Measurements from ENCODE around the gene IL27RA.

IL27RA gene

DNA sequence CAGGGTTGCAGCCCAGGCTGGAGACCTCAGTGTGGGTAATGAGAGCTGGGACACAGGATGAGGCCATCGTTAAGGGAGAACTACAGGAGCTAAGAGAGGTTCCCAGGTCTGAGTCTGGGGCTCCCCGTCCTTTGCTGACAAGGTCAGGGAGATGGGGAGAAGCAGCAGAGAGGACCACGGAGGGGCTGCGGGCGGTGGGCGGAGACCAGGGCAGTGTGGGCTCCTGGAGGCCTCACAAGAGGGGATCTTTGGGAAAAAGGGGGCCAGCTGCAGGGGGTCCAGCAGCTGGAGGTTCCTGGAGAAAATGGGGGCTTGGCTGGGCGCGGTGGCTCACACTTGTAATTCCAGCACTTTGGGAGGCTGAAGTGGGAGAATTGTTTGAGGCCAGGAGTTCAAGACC is 41.5 kb upstream of the IL27RA start:
- H3K27me3 ChIP-seq (ENCODE audit: insufficient read depth, low read length): no peaks in the 10 kb centered on the region
- no peaks in the 10 kb centered on the region for H3K9me3 ChIP-seq (ENCODE audit: insufficient read depth, low read depth, low read length)
- peaks cover 24% of the 10 kb centered on the region for H3K4me1 ChIP-seq (ENCODE audit: insufficient read depth, low read length)
- no peak overlapping the region for H3K9ac ChIP-seq (ENCODE audit: low read depth, low read length)
- H3K4me3 ChIP-seq (ENCODE audit: low read length): no peak overlapping the region
- no peak overlapping the region for H3K27ac ChIP-seq (ENCODE audit: low read length)
- peaks cover 11% of the 10 kb centered on the region for H3K36me3 ChIP-seq (ENCODE audit: insufficient read depth, low read depth, low read length)

DNA sequence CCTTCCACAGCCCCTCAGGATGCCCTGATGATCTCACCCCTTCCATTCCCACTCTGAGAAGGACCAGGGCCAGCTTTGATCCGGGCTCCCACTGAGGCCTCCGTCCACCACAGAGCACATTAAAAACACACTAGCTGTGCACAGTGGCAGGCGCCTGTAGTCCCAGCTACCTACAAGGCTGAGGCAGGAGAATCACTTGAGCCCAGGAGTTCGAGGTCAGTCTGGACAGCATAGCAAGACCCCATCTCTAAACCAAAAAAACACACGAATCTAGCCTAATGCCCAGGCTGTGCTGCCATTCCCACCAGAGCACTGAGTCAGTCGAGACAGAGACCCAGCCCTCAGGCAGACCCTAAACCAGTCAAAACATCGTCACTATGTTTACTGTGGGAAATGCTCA is 39.5 kb upstream of the IL27RA start:
- Histone ChIP-seq H3K9ac (ENCODE audit: low read depth, low read length) (no peak overlapping the region), H3K9me3 (ENCODE audit: insufficient read depth, low read depth, low read length) (no peaks in the 10 kb centered on the region), H3K27me3 (ENCODE audit: insufficient read depth, low read length) (no peaks in the 10 kb centered on the region), H3K4me3 (ENCODE audit: low read length) (no peak overlapping the region), H3K4me1 (ENCODE audit: insufficient read depth, low read length) (peaks cover 7% of the 10 kb centered on the region; the same call in 1 of the 2 replicates), H3K27ac (ENCODE audit: low read length) (no peak overlapping the region), H3K36me3 (ENCODE audit: insufficient read depth, low read depth, low read length) (peaks cover 11% of the 10 kb centered on the region)

DNA sequence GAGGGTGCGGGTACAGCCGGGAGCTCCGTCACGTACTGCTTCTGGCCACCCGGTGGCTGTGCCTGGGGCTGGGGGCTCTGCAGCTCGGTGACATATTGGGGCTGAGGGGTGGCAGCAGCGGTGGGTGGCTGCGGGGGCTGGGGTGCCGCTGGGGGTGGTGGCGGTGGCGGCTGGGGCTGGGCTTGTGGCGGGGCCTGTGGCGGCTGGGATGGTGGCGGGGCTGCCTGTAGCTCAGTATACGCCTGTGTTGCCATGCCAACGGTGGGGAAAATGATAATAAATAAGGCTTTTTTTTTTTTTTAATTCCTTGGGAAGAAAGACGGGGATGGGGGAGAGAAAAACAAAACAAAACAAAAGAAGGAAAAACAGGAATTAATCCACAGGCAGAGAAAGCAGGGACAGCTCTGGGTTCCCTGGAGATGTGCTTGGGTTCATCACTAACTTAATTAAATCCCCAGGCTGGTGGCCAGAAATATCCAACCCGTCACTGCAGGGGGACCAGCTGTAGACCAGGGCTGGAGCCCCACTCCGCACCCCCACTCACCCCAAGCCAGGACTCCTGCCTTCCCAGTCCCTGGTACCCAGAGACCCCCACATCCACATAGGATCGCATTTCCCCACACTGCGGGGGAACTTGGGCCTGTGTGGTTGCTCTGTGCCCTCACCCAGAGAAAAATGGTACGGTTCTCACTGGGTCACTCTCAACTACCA is 37.8 kb upstream of the IL27RA start:
- peaks cover 11% of the 10 kb centered on the region; the same call in 1 of the 2 replicates for H3K36me3 ChIP-seq (ENCODE audit: insufficient read depth, low read depth, low read length)
- H3K4me3 ChIP-seq (ENCODE audit: low read length): no peak overlapping the region
- no peaks in the 10 kb centered on the region for H3K4me1 ChIP-seq (ENCODE audit: insufficient read depth, low read length)
- no peak overlapping the region for H3K27ac ChIP-seq (ENCODE audit: low read length)
- H3K27me3 ChIP-seq (ENCODE audit: insufficient read depth, low read length): no peaks in the 10 kb centered on the region
- H3K9ac ChIP-seq (ENCODE audit: low read depth, low read length): no peak overlapping the region
- H3K9me3 ChIP-seq (ENCODE audit: insufficient read depth, low read depth, low read length): no peaks in the 10 kb centered on the region

DNA sequence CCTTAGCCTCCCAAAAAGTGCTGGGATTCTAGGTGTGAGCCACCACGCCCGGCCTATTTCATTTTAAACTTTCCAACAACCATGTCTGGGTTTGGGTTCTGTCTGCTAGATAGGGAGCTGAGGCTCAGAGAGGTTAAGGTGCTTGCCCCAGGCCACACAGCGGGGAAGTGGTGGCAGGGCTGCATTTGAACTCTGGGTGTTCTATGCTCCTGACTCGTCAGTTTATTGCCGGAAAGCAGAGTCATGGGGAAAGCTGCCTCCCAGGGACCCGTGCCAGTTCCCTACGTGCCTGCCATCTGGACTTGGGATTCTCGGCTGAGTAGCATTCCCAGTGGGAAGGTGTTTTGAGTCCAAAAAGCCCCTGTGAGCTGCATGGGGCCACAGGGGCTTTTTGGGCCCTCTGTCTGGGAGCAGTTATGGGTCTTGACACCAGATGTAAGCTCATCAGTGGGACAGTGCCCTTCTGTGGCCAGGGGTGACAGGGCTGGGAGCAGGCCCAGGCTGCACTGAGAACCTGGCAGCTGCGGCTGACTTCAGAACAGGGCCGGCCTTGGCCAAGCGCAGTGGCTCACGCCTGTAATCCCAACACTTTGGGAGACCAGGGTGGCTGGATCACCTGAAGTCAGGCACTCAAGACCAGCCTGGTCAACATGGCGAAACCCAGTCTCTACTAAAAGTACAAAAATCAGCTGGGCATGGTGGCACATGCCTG is 36.4 kb upstream of the IL27RA start:
- Histone ChIP-seq H3K4me1 (ENCODE audit: insufficient read depth, low read length) (no peaks in the 10 kb centered on the region), H3K27me3 (ENCODE audit: insufficient read depth, low read length) (no peaks in the 10 kb centered on the region), H3K9ac (ENCODE audit: low read depth, low read length) (no peak overlapping the region), H3K36me3 (ENCODE audit: insufficient read depth, low read depth, low read length) (peaks cover 11% of the 10 kb centered on the region; the same call in 1 of the 2 replicates), H3K27ac (ENCODE audit: low read length) (no peak overlapping the region), H3K4me3 (ENCODE audit: low read length) (no peak overlapping the region), H3K9me3 (ENCODE audit: insufficient read depth, low read depth, low read length) (no peaks in the 10 kb centered on the region)

DNA sequence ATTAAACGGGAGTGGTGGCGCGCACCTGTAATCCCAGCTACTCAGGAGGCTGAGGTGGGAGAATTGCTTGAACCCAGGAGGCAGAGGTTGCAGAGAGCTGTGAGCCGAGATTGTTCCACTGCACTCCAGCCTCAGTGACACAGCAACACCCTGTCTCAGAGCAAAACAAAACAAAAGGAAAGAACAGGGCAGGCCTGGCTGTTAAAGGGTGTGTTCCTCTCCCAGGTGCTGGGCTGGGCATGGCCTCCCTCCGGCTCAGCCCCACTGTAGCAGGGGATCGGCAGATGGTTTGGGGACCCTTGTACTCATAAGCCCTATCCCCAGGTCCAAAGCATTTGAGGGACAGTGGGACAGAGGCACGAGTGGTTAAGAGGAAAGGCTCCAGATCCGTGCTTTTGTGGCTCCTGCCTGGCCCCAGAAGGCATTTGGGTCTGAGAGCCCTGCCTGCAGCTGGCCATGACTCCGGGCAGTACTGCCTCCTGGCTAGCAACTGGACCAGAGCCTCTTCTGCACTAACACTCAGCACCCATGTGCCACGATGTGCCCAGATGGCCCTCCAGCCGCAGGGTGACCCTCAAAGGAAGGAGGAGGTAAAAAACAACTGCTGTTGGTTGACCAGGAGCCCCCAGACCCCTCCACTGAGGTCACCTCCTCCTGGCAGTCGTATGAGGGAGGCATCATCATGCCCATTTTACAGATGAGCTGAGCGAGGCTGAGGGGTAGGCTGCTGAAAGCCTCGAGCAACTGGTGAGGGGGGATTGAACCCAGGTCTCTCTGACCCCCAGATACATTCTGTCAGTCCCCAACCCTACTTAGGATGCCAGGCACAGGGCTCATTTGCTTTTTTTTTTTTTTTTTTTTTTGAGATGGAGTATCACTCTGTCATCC is 35.4 kb upstream of the IL27RA start:
- Histone ChIP-seq H3K9me3 (ENCODE audit: insufficient read depth, low read depth, low read length) (no peaks in the 10 kb centered on the region), H3K27me3 (ENCODE audit: insufficient read depth, low read length) (no peaks in the 10 kb centered on the region), H3K27ac (ENCODE audit: low read length) (no peak overlapping the region), H3K36me3 (ENCODE audit: insufficient read depth, low read depth, low read length) (peaks cover 11% of the 10 kb centered on the region; the same call in 1 of the 2 replicates), H3K4me1 (ENCODE audit: insufficient read depth, low read length) (no peaks in the 10 kb centered on the region), H3K9ac (ENCODE audit: low read depth, low read length) (no peak overlapping the region), H3K4me3 (ENCODE audit: low read length) (no peak overlapping the region)

DNA sequence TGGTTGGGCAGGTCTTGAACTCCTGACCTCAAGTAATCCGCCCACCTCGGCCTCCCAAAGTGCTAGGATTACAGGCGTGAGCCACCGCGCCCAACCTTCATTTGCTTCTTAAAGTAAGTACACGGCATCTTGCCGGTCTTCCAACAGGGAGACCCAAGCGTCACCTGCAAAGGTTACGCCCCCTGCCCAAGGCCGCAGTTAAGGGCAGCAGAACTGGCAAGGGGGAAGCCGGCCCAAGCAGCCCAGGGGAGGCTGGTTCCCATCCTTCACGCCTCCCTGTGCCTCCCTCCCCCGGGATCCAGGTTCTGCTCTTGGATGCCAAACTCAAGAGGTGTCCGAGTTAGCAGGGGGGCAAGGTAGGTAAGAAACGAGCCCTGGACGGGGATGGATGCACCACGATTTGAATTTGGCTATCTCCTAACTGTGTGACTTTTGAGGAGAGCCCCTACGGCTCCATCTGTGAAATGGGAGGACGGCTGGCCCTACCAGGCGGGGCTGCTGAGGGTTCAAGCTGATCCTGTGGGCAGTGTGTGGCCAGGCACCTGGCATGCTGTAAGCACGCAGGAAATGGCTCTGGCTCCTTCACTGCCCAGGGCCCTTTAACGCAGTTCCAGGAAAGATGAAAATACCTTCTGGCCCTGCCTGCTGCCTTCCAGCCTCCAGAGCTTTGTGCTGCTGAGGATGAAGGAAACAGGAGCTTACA is 34.5 kb upstream of the IL27RA start:
- Histone ChIP-seq H3K27ac (ENCODE audit: low read length) (no peak overlapping the region), H3K4me1 (ENCODE audit: insufficient read depth, low read length) (no peaks in the 10 kb centered on the region), H3K27me3 (ENCODE audit: insufficient read depth, low read length) (no peaks in the 10 kb centered on the region), H3K9ac (ENCODE audit: low read depth, low read length) (no peak overlapping the region), H3K36me3 (ENCODE audit: insufficient read depth, low read depth, low read length) (peaks cover 10% of the 10 kb centered on the region; the same call in 1 of the 2 replicates), H3K4me3 (ENCODE audit: low read length) (no peak overlapping the region), H3K9me3 (ENCODE audit: insufficient read depth, low read depth, low read length) (no peaks in the 10 kb centered on the region)

DNA sequence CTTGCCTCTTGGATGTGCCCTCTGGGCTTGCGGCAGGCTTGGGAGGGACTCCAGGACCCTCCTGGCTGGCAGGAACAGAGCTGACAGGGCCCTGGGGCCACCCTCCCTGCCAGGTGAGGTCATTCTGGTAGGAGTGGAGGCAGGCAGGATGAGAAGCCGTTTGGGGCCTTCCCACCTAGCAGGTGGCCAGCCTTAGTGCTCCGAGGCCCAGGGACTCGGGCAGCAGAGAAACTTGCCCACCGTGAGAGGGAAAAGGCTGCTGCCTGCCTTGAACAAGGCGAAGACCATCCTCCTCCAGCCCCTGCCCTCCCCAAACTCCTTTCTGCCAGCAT is 34.0 kb upstream of the IL27RA start:
- no peaks in the 10 kb centered on the region for H3K27me3 ChIP-seq (ENCODE audit: insufficient read depth, low read length)
- H3K27ac ChIP-seq (ENCODE audit: low read length): no peak overlapping the region
- H3K36me3 ChIP-seq (ENCODE audit: insufficient read depth, low read depth, low read length): peaks cover 7% of the 10 kb centered on the region; the same call in 1 of the 2 replicates
- H3K4me3 ChIP-seq (ENCODE audit: low read length): no peak overlapping the region
- no peaks in the 10 kb centered on the region for H3K4me1 ChIP-seq (ENCODE audit: insufficient read depth, low read length)
- H3K9ac ChIP-seq (ENCODE audit: low read depth, low read length): no peak overlapping the region
- no peaks in the 10 kb centered on the region for H3K9me3 ChIP-seq (ENCODE audit: insufficient read depth, low read depth, low read length)

DNA sequence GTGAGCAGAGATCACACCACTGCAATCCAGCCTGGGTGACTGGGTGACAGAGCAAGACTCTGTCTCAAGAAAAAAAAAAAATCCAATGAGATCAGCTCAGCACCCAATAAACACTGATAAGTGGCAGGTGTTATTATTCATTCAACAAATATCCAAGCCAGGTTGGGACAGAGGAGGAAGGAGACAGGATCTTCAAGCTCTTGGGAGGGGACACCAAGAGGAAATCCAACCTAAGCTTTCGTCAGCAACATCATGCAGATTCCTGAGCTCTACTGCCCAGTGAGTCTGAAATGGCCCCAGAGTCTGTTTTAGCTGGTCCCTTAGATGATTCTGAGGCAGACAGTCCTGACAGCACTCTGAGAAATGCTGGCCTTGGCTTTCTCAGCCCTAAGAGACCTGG is 33.1 kb upstream of the IL27RA start:
- H3K27ac ChIP-seq (ENCODE audit: low read length): no peak overlapping the region
- no peaks in the 10 kb centered on the region for H3K9me3 ChIP-seq (ENCODE audit: insufficient read depth, low read depth, low read length)
- no peaks in the 10 kb centered on the region for H3K27me3 ChIP-seq (ENCODE audit: insufficient read depth, low read length)
- H3K4me3 ChIP-seq (ENCODE audit: low read length): no peak overlapping the region
- H3K9ac ChIP-seq (ENCODE audit: low read depth, low read length): no peak overlapping the region
- no peaks in the 10 kb centered on the region for H3K4me1 ChIP-seq (ENCODE audit: insufficient read depth, low read length)
- H3K36me3 ChIP-seq (ENCODE audit: insufficient read depth, low read depth, low read length): no peaks in the 10 kb centered on the region

DNA sequence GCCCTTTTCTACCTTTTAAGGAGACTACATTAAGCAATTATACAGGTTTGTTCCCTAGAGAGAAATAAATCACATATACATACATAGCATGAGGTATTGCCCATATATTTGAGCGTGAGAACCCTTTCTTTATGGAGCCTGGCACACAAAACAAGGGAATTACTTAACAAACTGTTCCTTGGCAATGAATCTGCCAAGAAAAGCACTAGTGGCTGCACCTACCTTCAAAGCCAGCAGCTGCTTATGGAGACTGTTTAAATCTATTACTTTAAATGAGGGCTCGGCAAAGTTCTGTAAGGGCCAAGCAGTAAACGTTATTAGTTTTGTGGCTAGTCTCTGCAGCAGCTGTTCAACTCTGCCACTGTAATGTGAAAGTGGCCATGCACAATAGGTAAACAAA is 32.5 kb upstream of the IL27RA start:
- Histone ChIP-seq H3K27me3 (ENCODE audit: insufficient read depth, low read length) (no peaks in the 10 kb centered on the region), H3K36me3 (ENCODE audit: insufficient read depth, low read depth, low read length) (no peaks in the 10 kb centered on the region), H3K27ac (ENCODE audit: low read length) (no peak overlapping the region), H3K4me1 (ENCODE audit: insufficient read depth, low read length) (no peaks in the 10 kb centered on the region), H3K9me3 (ENCODE audit: insufficient read depth, low read depth, low read length) (no peaks in the 10 kb centered on the region), H3K9ac (ENCODE audit: low read depth, low read length) (no peak overlapping the region), H3K4me3 (ENCODE audit: low read length) (no peak overlapping the region)

DNA sequence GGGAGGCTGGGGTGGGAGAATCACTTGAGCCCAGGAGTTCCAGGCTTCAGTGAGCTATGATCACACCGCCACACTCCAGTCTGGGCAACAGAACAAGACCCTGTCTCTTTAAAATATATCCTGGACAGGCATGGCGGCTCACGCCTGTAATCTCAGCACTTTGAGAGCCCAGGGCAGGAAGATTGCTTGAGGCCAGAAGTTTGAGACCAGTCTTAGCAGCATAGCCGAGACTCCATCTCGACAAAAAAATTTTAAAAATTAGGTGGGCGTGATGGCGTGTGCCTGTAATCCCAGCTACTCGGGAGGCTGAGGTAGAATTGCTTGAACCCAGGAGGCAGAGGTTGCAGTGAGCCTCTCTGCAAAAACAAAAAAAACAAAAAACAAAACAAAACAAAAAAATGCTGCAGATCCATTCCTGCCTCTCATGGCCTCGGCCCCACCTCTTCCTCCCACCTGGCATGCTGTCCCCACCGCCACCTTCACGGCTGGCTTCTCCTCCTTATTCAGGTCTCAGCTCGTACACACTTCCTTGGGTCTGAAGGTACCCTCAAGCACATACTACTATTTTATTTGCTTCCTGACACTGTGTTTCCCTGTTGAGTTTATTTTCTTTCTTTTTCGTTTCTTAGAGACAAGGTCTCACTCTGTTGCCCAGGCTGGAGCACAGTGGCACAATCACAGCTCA is 30.7 kb upstream of the IL27RA start:
- Histone ChIP-seq H3K27ac (ENCODE audit: low read length) (no peak overlapping the region), H3K36me3 (ENCODE audit: insufficient read depth, low read depth, low read length) (no peaks in the 10 kb centered on the region), H3K4me1 (ENCODE audit: insufficient read depth, low read length) (peaks cover 3% of the 10 kb centered on the region; the same call in 1 of the 2 replicates), H3K4me3 (ENCODE audit: low read length) (no peak overlapping the region), H3K27me3 (ENCODE audit: insufficient read depth, low read length) (no peaks in the 10 kb centered on the region), H3K9me3 (ENCODE audit: insufficient read depth, low read depth, low read length) (no peaks in the 10 kb centered on the region), H3K9ac (ENCODE audit: low read depth, low read length) (no peak overlapping the region)
